ENCODE results near the gene SLC10A7. TPM values are rescaled to one million over a fixed set of nuclear protein-coding genes. Genes with fewer than 3 reads are reported as not detected.

The SLC10A7 gene
- polyA plus RNA-seq, 1 donor (not counting 4 experiments of a cell fraction or from before 2014, with no cell fraction given), result 12.7 TPM

DNA sequence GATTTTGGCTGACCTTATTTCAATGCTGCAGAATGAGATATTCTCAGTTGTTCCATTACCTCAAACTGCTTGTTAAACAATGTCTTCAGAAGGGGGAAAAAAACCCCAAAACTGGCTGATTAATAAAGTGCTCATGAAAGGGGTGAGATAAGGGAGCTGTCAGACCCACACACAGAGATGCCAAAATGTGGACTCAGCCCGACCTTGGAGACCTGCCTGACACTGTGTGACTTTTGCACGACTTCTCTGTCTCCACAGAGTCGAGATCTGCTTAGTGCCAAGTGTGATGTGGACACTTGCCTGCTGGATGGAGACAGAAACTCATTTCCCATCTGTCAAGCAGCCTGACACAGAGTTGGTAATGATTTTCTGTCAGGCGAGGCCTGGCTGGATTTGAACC lies 275.9 kb downstream of the SLC10A7 start:
- H3K9me1 ChIP-seq (ENCODE audit: control insufficient read depth, extremely low read depth, insufficient read depth, low read length), result no peaks in the 10 kb centered on the region
- no peak overlapping the region for H2AFZ ChIP-seq (ENCODE audit: control insufficient read depth, low read length)
- FAIRE-seq, result no peak
- TF ChIP-seq, protein P1, sequence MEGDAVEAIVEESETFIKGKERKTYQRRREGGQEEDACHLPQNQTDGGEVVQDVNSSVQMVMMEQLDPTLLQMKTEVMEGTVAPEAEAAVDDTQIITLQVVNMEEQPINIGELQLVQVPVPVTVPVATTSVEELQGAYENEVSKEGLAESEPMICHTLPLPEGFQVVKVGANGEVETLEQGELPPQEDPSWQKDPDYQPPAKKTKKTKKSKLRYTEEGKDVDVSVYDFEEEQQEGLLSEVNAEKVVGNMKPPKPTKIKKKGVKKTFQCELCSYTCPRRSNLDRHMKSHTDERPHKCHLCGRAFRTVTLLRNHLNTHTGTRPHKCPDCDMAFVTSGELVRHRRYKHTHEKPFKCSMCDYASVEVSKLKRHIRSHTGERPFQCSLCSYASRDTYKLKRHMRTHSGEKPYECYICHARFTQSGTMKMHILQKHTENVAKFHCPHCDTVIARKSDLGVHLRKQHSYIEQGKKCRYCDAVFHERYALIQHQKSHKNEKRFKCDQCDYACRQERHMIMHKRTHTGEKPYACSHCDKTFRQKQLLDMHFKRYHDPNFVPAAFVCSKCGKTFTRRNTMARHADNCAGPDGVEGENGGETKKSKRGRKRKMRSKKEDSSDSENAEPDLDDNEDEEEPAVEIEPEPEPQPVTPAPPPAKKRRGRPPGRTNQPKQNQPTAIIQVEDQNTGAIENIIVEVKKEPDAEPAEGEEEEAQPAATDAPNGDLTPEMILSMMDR (optimal IDR thresholded peaks at IDR 0.05 in 1 of 3, IDR thresholded peaks at IDR 0.05 in 1 of 3, conservative IDR thresholded peaks at IDR 0.05 in 1 of 3; ENCODE audit: extremely low read depth in 1 of 3, insufficient read depth in 2 of 3, low read length in 3 of 3), result no peak
- no peak for TF ChIP-seq EZH2 (IDR thresholded peaks at IDR 0.05; ENCODE audit: low read length)
- H3K27me3 ChIP-seq (ENCODE audit: control insufficient read depth, extremely low read depth, insufficient read depth, low read length), result no peaks in the 10 kb centered on the region
- no peaks in the 10 kb centered on the region for H3K36me3 ChIP-seq (ENCODE audit: control insufficient read depth in 2 of 2, extremely low read depth in 1 of 2, insufficient read depth in 2 of 2, low read length in 2 of 2)
- DNase-seq (ENCODE audit: low read depth, low spot score), result no peak
- peaks cover 15% of the 10 kb centered on the region for H3K4me1 ChIP-seq (ENCODE audit: control insufficient read depth, extremely low read depth, insufficient read depth, low read length)
- no peaks in the 10 kb centered on the region for H4K20me1 ChIP-seq (ENCODE audit: control insufficient read depth, extremely low read depth, insufficient read depth, low read length)
- no peak overlapping the region for H3K27ac ChIP-seq (ENCODE audit: control insufficient read depth, insufficient read depth, low read length)
- no peak overlapping the region for H3K4me3 ChIP-seq (ENCODE audit: control insufficient read depth in 2 of 3, extremely low read depth in 1 of 3, insufficient read depth in 2 of 3, low read depth in 1 of 3, low read length in 3 of 3)
- no peak overlapping the region for H3K4me2 ChIP-seq (ENCODE audit: control insufficient read depth, extremely low read depth, insufficient read depth, low read depth, low read length)
- no peaks in the 10 kb centered on the region for H3K9me3 ChIP-seq (ENCODE audit: control insufficient read depth, low read depth, low read length)
- no peak overlapping the region for H3K9ac ChIP-seq (ENCODE audit: control insufficient read depth, extremely low read depth, insufficient read depth, low read length)
- H3K79me2 ChIP-seq (ENCODE audit: control insufficient read depth, insufficient read depth, low read length), result no peaks in the 10 kb centered on the region
- dilution Hi-C loops (cut with MboI; ENCODE audit: extremely low pct_ligation_motif_present, low sequenced_read_pairs), result no loop called here

DNA sequence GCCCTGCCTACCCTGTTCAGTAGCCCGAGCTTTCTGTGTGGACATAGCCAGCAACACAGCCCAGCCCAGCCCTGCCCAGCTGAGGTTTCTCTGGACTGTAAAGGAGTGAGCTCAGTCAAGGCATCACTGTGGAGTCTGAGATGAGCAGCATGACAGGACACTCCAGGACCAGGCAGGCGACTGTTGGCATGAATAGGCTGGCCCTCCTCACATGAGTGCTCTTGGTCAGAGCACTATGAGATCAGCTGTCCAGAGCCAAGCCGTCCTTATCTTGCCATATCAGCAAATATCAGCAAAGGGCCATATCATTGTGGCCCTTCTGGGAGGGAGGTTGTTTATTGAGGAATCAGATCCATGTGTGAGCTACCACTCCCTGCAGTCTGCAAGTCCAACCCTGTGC lies 276.5 kb downstream of the SLC10A7 start:
- peaks cover 15% of the 10 kb centered on the region for H3K4me1 ChIP-seq (ENCODE audit: control insufficient read depth, extremely low read depth, insufficient read depth, low read length)
- H3K9ac ChIP-seq (ENCODE audit: control insufficient read depth, extremely low read depth, insufficient read depth, low read length), result no peak overlapping the region
- no peaks in the 10 kb centered on the region for H3K27me3 ChIP-seq (ENCODE audit: control insufficient read depth, extremely low read depth, insufficient read depth, low read length)
- H2AFZ ChIP-seq (ENCODE audit: control insufficient read depth, low read length), result no peak overlapping the region
- H3K36me3 ChIP-seq (ENCODE audit: control insufficient read depth in 2 of 2, extremely low read depth in 1 of 2, insufficient read depth in 2 of 2, low read length in 2 of 2), result no peaks in the 10 kb centered on the region
- no peaks in the 10 kb centered on the region for H3K9me3 ChIP-seq (ENCODE audit: control insufficient read depth, low read depth, low read length)
- dilution Hi-C loops (cut with MboI; ENCODE audit: extremely low pct_ligation_motif_present, low sequenced_read_pairs), result no loop called here
- TF ChIP-seq EZH2 (IDR thresholded peaks at IDR 0.05; ENCODE audit: low read length), result no peak
- no peak for FAIRE-seq
- DNase-seq (ENCODE audit: low read depth, low spot score), result no peak
- H3K9me1 ChIP-seq (ENCODE audit: control insufficient read depth, extremely low read depth, insufficient read depth, low read length), result no peaks in the 10 kb centered on the region
- H3K79me2 ChIP-seq (ENCODE audit: control insufficient read depth, insufficient read depth, low read length), result no peaks in the 10 kb centered on the region
- no peak overlapping the region for H3K4me2 ChIP-seq (ENCODE audit: control insufficient read depth, extremely low read depth, insufficient read depth, low read depth, low read length)
- H4K20me1 ChIP-seq (ENCODE audit: control insufficient read depth, extremely low read depth, insufficient read depth, low read length), result no peaks in the 10 kb centered on the region
- no peak overlapping the region for H3K4me3 ChIP-seq (ENCODE audit: control insufficient read depth in 2 of 3, extremely low read depth in 1 of 3, insufficient read depth in 2 of 3, low read depth in 1 of 3, low read length in 3 of 3)
- no peak overlapping the region for H3K27ac ChIP-seq (ENCODE audit: control insufficient read depth, insufficient read depth, low read length)

DNA sequence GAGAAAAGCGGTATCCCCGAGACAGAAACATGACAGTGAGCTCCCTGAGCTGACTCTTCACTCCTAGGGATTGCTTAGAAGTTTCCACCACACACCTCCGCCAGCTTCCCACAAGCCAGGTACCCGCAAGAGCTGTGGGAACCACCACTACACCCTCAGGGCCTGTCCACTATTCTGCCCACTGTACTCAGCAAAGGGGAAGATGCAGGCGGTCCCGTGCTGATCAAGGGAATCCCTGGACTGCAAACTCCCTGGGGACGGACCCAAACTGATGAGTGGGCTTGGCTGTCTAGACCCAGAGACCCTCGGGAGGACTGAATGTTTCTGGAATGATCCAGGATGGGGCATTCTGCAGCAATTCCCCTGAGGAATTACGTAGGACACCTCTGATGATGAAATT lies 277.2 kb downstream of the SLC10A7 start:
- H3K9me1 ChIP-seq (ENCODE audit: control insufficient read depth, extremely low read depth, insufficient read depth, low read length), result no peaks in the 10 kb centered on the region
- H2AFZ ChIP-seq (ENCODE audit: control insufficient read depth, low read length), result no peak overlapping the region
- H3K27me3 ChIP-seq (ENCODE audit: control insufficient read depth, extremely low read depth, insufficient read depth, low read length), result no peaks in the 10 kb centered on the region
- H4K20me1 ChIP-seq (ENCODE audit: control insufficient read depth, extremely low read depth, insufficient read depth, low read length), result no peaks in the 10 kb centered on the region
- H3K36me3 ChIP-seq (ENCODE audit: control insufficient read depth in 2 of 2, extremely low read depth in 1 of 2, insufficient read depth in 2 of 2, low read length in 2 of 2), result no peaks in the 10 kb centered on the region
- FAIRE-seq (no peak), DNase-seq (ENCODE audit: low read depth, low spot score) (no peak)
- no peak overlapping the region for H3K27ac ChIP-seq (ENCODE audit: control insufficient read depth, insufficient read depth, low read length)
- dilution Hi-C loops (cut with MboI; ENCODE audit: extremely low pct_ligation_motif_present, low sequenced_read_pairs), result no loop called here
- H3K4me1 ChIP-seq (ENCODE audit: control insufficient read depth, extremely low read depth, insufficient read depth, low read length), result peaks cover 15% of the 10 kb centered on the region
- no peaks in the 10 kb centered on the region for H3K9me3 ChIP-seq (ENCODE audit: control insufficient read depth, low read depth, low read length)
- no peaks in the 10 kb centered on the region for H3K79me2 ChIP-seq (ENCODE audit: control insufficient read depth, insufficient read depth, low read length)
- no peak overlapping the region for H3K4me2 ChIP-seq (ENCODE audit: control insufficient read depth, extremely low read depth, insufficient read depth, low read depth, low read length)
- no peak overlapping the region for H3K4me3 ChIP-seq (ENCODE audit: control insufficient read depth in 2 of 3, extremely low read depth in 1 of 3, insufficient read depth in 2 of 3, low read depth in 1 of 3, low read length in 3 of 3)
- TF ChIP-seq EZH2 (IDR thresholded peaks at IDR 0.05; ENCODE audit: low read length), result no peak
- TF ChIP-seq, protein P1 (optimal IDR thresholded peaks at IDR 0.05 in 1 of 3, IDR thresholded peaks at IDR 0.05 in 1 of 3, conservative IDR thresholded peaks at IDR 0.05 in 1 of 3; ENCODE audit: extremely low read depth in 1 of 3, insufficient read depth in 2 of 3, low read length in 3 of 3), result no peak
- no peak overlapping the region for H3K9ac ChIP-seq (ENCODE audit: control insufficient read depth, extremely low read depth, insufficient read depth, low read length)

Data from keratinocyte (primary cell).